B cell (primary cell): ENCODE results near the gene MEOX2. TPM values are rescaled to one million over a fixed set of nuclear protein-coding genes. Genes with fewer than 3 reads are reported as not detected.

Experiments
- ATAC-seq: fragments of 200-7000 bp; cut with Tn5 transposase; one replicate; pipeline ENCODE4 v1.10.0; 2021; ENCODE audit warnings: low read depth, mild to moderate bottlenecking, moderate number of reproducible peaks, moderate library complexity
- CTCF ChIA-PET: fragments of 350-600 bp; sonication (Branson Sonifier 250); formaldehyde crosslinking; loops from one replicate; lab custom pipeline; 2021; ENCODE audit warnings: antibody characterized with exemption, inconsistent platforms; lab: Charles Lee
- POLR2A ChIA-PET: fragments of 350-600 bp; sonication (Branson Sonifier 250); formaldehyde crosslinking; loops from one replicate; lab custom pipeline; 2021; ENCODE audit warnings: antibody characterized with exemption; lab: Charles Lee
- DNase-seq: peaks from one replicate; pipeline ENCODE4 v3.0.0; 2013
- H2AFZ ChIP-seq: 2 replicates; pipeline ENCODE4 v1.6.1; 2012; ENCODE audit warnings: mild to moderate bottlenecking, low read depth, low read length; ENCODE audit not compliant: insufficient read depth, poor library complexity, severe bottlenecking
- H3K27ac ChIP-seq, 2 donors: 1 replicate in 1 of 2; 2 replicates in 1 of 2; pipeline ENCODE4 v1.5.1; 2012 to 2013; ENCODE audit warnings: low read length in 2 of 2, mild to moderate bottlenecking in 2 of 2, moderate library complexity in 1 of 2
- H3K27me3 ChIP-seq, 4 experiments: fragments of 200-600 bp in 1 of 4; sonication (generic) in 1 of 4; replicated peaks in 1 of 4; 1 replicate in 2 of 4; 2 replicates in 2 of 4; pipeline versions ENCODE4 v1.6.1 to v1.7.0; 2013 to 2016; ENCODE audit warnings: low read length in 3 of 4, mild to moderate bottlenecking in 2 of 4, mixed read lengths in 1 of 4, moderate library complexity in 1 of 4; ENCODE audit not compliant: insufficient read depth in 4 of 4, control insufficient read depth in 3 of 4; ENCODE audit errors: control extremely low read depth in 1 of 4
- H3K36me3 ChIP-seq, 2 experiments: replicated peaks in 1 of 2; 1 replicate in 1 of 2; 2 replicates in 1 of 2; pipeline versions ENCODE4 v1.6.1 to v1.7.1; 2013; ENCODE audit warnings: low read length in 1 of 2; ENCODE audit not compliant: insufficient read depth in 2 of 2, control insufficient read depth in 1 of 2; ENCODE audit errors: control extremely low read depth in 1 of 2, extremely low read depth in 1 of 2
- H3K4me1 ChIP-seq, 2 donors: fragments of 200-600 bp in 1 of 2; sonication (generic) in 1 of 2; 1 replicate in 1 of 2; 2 replicates in 1 of 2; pipeline versions ENCODE4 v1.5.1 to v1.6.1; 2013 to 2017; ENCODE audit warnings: low read length in 2 of 2; ENCODE audit not compliant: control insufficient read depth in 2 of 2, insufficient read depth in 2 of 2
- H3K4me2 ChIP-seq: replicated peaks from 2 replicates; pipeline ENCODE3; 2012; ENCODE audit warnings: mild to moderate bottlenecking, low read depth, low read length; ENCODE audit not compliant: poor library complexity, severe bottlenecking
- H3K4me3 ChIP-seq, 5 experiments: fragments of 200-600 bp in 1 of 5; sonication (generic) in 1 of 5; 1 replicate in 3 of 5; 2 replicates in 2 of 5; pipeline versions ENCODE4 v1.5.1 to v1.7.0; 2011 to 2016; ENCODE audit warnings: low read length in 4 of 5, mild to moderate bottlenecking in 4 of 5, low read depth in 2 of 5, control low read depth in 1 of 5, moderate library complexity in 1 of 5; ENCODE audit not compliant: insufficient read depth in 1 of 5; ENCODE audit errors: control extremely low read depth in 1 of 5, extremely low read depth in 1 of 5
- H3K79me2 ChIP-seq: fragments of 200-600 bp; sonication (generic); one replicate; pipeline ENCODE4 v1.6.0; 2016; ENCODE audit warnings: low read length; ENCODE audit not compliant: control insufficient read depth, insufficient read depth
- H3K9ac ChIP-seq: fragments of 200-600 bp; sonication (generic); 2 replicates; pipeline ENCODE4 v1.6.1; 2017; ENCODE audit warnings: mild to moderate bottlenecking, low read length, moderate library complexity
- H3K9me3 ChIP-seq, 3 donors: one replicate each; pipeline versions ENCODE4 v1.6.1 to v1.7.1; 2013; ENCODE audit warnings: low read length in 2 of 3; ENCODE audit not compliant: control insufficient read depth in 2 of 3, insufficient read depth in 1 of 3; ENCODE audit errors: control extremely low read depth in 1 of 3
- H4K20me1 ChIP-seq: 2 replicates; pipeline ENCODE4 v1.6.0; 2012; ENCODE audit warnings: mild to moderate bottlenecking, low read length; ENCODE audit not compliant: insufficient read depth, control insufficient read depth, poor library complexity, severe bottlenecking
- H3K27ac Mint-ChIP-seq: one replicate; pipeline ENCODE4 v1.8.0; 2021; ENCODE audit warnings: mixed read lengths
- H3K27me3 Mint-ChIP-seq: one replicate; pipeline ENCODE4 v1.8.0; 2021; ENCODE audit warnings: mixed read lengths
- H3K4me1 Mint-ChIP-seq: one replicate; pipeline ENCODE4 v1.8.0; 2021; ENCODE audit warnings: mixed read lengths
- H3K4me3 Mint-ChIP-seq: one replicate; pipeline ENCODE4 v1.8.0; 2021; ENCODE audit warnings: mixed read lengths
- H3K9me3 Mint-ChIP-seq: one replicate; pipeline ENCODE4 v1.8.0; 2022; ENCODE audit warnings: mixed read lengths; ENCODE audit not compliant: insufficient read depth
- CTCF ChIP-seq: fragments of 200-600 bp; IDR thresholded peaks from one replicate; pipeline ENCODE4 v1.8.0; 2022; ENCODE audit warnings: antibody characterized with exemption, mild to moderate bottlenecking
- EZH2 ChIP-seq: IDR thresholded peaks from 2 replicates; pipeline ENCODE4 v1.6.1; 2012; ENCODE audit warnings: borderline replicate concordance, low read depth, mild to moderate bottlenecking, moderate library complexity, low read length; ENCODE audit not compliant: insufficient read depth, poor library complexity, severe bottlenecking
- WGBS: methylation state at CpG from one replicate; pipeline ENCODE4 v1.1.5; 2013; ENCODE audit warnings: missing lambda C conversion rate; ENCODE audit not compliant: insufficient coverage; 5-methylcytosine and 5-hydroxymethylcytosine counted together
- intact Hi-C: fragments of 100-400 bp; cut with micrococcal nuclease; formaldehyde crosslinking; loops from one replicate; pipeline ENCODE4 v1.10.0; 2022
- polyA plus RNA-seq: library from polyadenylated mRNA; depleted of rRNA; stranded (reverse); fragments of >200 nt; gene quantifications from 2 replicates; pipeline ENCODE4 v1.2.3, GENCODE V29; 2012
- total RNA-seq, 2 donors: library from RNA; stranded (reverse); fragments of 120-200 nt in 1 of 2; gene quantifications; 1 replicate in 1 of 2; 2 replicates in 1 of 2; pipeline versions ENCODE4 v1.2.3 to v1.2.4, GENCODE V29; 2013 to 2022

The MEOX2 gene
- total and polyA plus RNA-seq, 2 donors (not counting 1 experiment from before 2014, with no cell fraction given): not detected

- H3K4me3 ChIP-seq: no peak overlapping the region
- H3K27me3 Mint-ChIP-seq: no peaks in the 10 kb centered on the region
- DNase-seq: no peak
Observed at GRCh38 chr7:15600298-15600697, 86.2 kb downstream of the MEOX2 start.

DNA sequence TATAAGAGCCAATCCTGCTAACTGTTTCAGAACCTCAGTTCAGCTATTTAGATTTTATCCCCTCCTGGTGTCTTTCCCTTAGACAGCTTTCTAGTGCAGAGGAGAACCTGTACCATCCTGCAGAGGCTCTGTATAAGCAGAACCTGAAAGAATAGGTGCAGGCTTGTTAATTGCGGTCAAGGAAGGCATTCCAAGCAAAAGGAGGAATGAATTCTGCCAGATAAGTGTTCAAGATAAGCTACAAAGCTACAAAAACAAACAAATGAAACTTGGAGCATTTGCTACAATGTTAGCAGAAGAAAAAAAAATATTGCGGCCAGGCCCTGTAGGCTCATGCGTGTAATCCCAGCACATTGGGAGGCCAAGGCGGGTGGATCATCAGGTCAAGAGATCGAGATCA, 92.0 kb downstream of the MEOX2 start:
- POLR2A ChIA-PET: no interaction called here
- no peak overlapping the region for H3K27ac Mint-ChIP-seq

More at GRCh38 chr7:15600298-15600697, 86.2 kb downstream of the MEOX2 start:
- Histone ChIP-seq H3K9ac (no peak overlapping the region), H3K9me3 (peaks cover 0 to 17% (median 6%) of the 10 kb centered on the region in 3 donors), H2AFZ (no peak overlapping the region), H3K79me2 (no peaks in the 10 kb centered on the region), H4K20me1 (no peaks in the 10 kb centered on the region), H3K4me2 (no peak overlapping the region), H3K36me3 (no peaks in the 10 kb centered on the region), H3K4me1 (no peaks in the 10 kb centered on the region), H3K27ac (no peak overlapping the region), H3K27me3 (no peaks in the 10 kb centered on the region)
- 69% methylated on average over 3 of the region's 4 CpGs for WGBS
- no peak for TF ChIP-seq EZH2
- TF ChIP-seq CTCF: no peak
- no peaks in the 10 kb centered on the region for H3K4me1 Mint-ChIP-seq
- H3K27ac Mint-ChIP-seq: no peak overlapping the region
- H3K9me3 Mint-ChIP-seq: no peaks in the 10 kb centered on the region
- ATAC-seq: no peak
- H3K4me3 Mint-ChIP-seq: no peak overlapping the region
- POLR2A ChIA-PET: no interaction called here
- intact Hi-C loops: no loop called here
- CTCF ChIA-PET: no interaction called here

More for the DNA sequence above, 92.0 kb downstream of the MEOX2 start:
- H3K4me3 Mint-ChIP-seq: no peak overlapping the region
- H3K4me2 ChIP-seq: no peak overlapping the region
- no peaks in the 10 kb centered on the region for H3K4me1 ChIP-seq
- no peaks in the 10 kb centered on the region for H3K9me3 Mint-ChIP-seq
- no peaks in the 10 kb centered on the region for H3K79me2 ChIP-seq
- CTCF ChIA-PET: interaction anchor here (0.6 kb wide), 1 partner anchor 210 kb away, joined by 4 read pairs; no protein-coding TSS in a partner anchor
- H3K4me3 ChIP-seq: no peak overlapping the region
- H3K27ac ChIP-seq: no peak overlapping the region
- no peak overlapping the region for H2AFZ ChIP-seq
- no peaks in the 10 kb centered on the region for H3K4me1 Mint-ChIP-seq
- H3K36me3 ChIP-seq: no peaks in the 10 kb centered on the region
- intact Hi-C loops: no loop called here
- no peak for ATAC-seq
- H3K27me3 Mint-ChIP-seq: no peaks in the 10 kb centered on the region
- no peak overlapping the region for H3K9ac ChIP-seq
- TF ChIP-seq EZH2 (no peak), CTCF (no peak)
- no peaks in the 10 kb centered on the region for H3K27me3 ChIP-seq
- H4K20me1 ChIP-seq: no peaks in the 10 kb centered on the region
- 66% methylated on average over 4 of the region's 5 CpGs for WGBS
- DNase-seq: no peak
- H3K9me3 ChIP-seq: peaks cover 0 to 7% (median 4%) of the 10 kb centered on the region in 3 donors
